GM12874 (cell line): ENCODE measurements around the gene RASAL2.

Experiments used
- CTCF ChIP-seq: IDR thresholded peaks from 2 replicates; pipeline ENCODE4 v1.5.1; 2011; ENCODE audit warnings: low read depth, mild to moderate bottlenecking, control low read depth, low read length, moderate library complexity; ENCODE audit not compliant: insufficient read depth

RASAL2 gene

GRCh38 chr1:178533121-178533946 is 439.4 kb downstream of the RASAL2 start:
- TF ChIP-seq CTCF, result no peak
